ENCODE data around the gene HSD17B8. TPM values are rescaled to one million over a fixed set of nuclear protein-coding genes. Genes with fewer than 3 reads are reported as not detected.

HSD17B8 gene
- total RNA-seq, 4 donors from 2014 or later: 7.9 to 28.3 (median 14.3) TPM

- DNase-seq (no peak), ATAC-seq (peak in 1 of 2 donors; percentile 10)
- peak overlapping the region in 2 of 4 donors; percentile 15 to 41 for H3K27ac ChIP-seq
- intact Hi-C loops (cut with DNase I; ENCODE audit: low total_unique reads): loop anchor here (1.0 to 10.0 kb wide), 4 partner anchors 36 to 146 kb away; no protein-coding TSS in a partner anchor
- H3K9me3 ChIP-seq: no peaks in the 10 kb centered on the region
- peak overlapping the region in 2 of 4 donors; percentile 65 to 77 for H3K4me3 ChIP-seq
- no peaks in the 10 kb centered on the region for H3K27me3 ChIP-seq
- H3K4me1 ChIP-seq: peaks cover 0 to 6% of the 10 kb centered on the region in 2 donors
- TF ChIP-seq CTCF (IDR thresholded peaks at IDR 0.05 in 4 of 5, conservative IDR thresholded peaks at IDR 0.05 in 1 of 5): no peak
- no peak for TF ChIP-seq POLR2A (IDR thresholded peaks at IDR 0.05)
- no peaks in the 10 kb centered on the region for H3K36me3 ChIP-seq
- in situ Hi-C loops (cut with MboI; ENCODE audit: low sequenced_read_pairs in 4 of 4): loop anchor here in 3 of 4 donors (5.0 to 10.0 kb wide), 2 partner anchors 84 to 86 kb away; no protein-coding TSS in a partner anchor
Measured at GRCh38 chr6:33160728-33161344, 43.6 kb upstream of the HSD17B8 start.

- TF ChIP-seq POLR2A (IDR thresholded peaks at IDR 0.05): no peak
- TF ChIP-seq CTCF (IDR thresholded peaks at IDR 0.05 in 4 of 5, conservative IDR thresholded peaks at IDR 0.05 in 1 of 5): peak; percentile 76 to 97 (median 94)
- peak overlapping the region in 2 of 4 donors; percentile 15 to 41 for H3K27ac ChIP-seq
- in situ Hi-C loops (cut with MboI; ENCODE audit: low sequenced_read_pairs in 4 of 4): loop anchor here in 3 of 4 donors (5.0 to 10.0 kb wide), 2 partner anchors 83 to 86 kb away; no protein-coding TSS in a partner anchor
- intact Hi-C loops (cut with DNase I; ENCODE audit: low total_unique reads): loop anchor here (1.0 to 10.0 kb wide), 4 partner anchors 36 to 147 kb away; no protein-coding TSS in a partner anchor
- no peaks in the 10 kb centered on the region for H3K27me3 ChIP-seq
- ATAC-seq (peak; percentile 88 to 94), DNase-seq (peak; percentile 34 to 70)
- H3K4me1 ChIP-seq: peaks cover 0 to 6% of the 10 kb centered on the region in 2 donors
- H3K9me3 ChIP-seq: no peaks in the 10 kb centered on the region
- H3K4me3 ChIP-seq: peak overlapping the region; percentile 52 to 77 (median 62)
- no peaks in the 10 kb centered on the region for H3K36me3 ChIP-seq
Measured at GRCh38 chr6:33161354-33162331, 42.8 kb upstream of the HSD17B8 start.

GRCh38 chr6:33163540-33163939, 40.9 kb upstream of the HSD17B8 start:
- H3K27ac ChIP-seq: no peak overlapping the region
- no peaks in the 10 kb centered on the region for H3K36me3 ChIP-seq
- no peaks in the 10 kb centered on the region for H3K27me3 ChIP-seq
- H3K4me3 ChIP-seq: no peak overlapping the region
- no peaks in the 10 kb centered on the region for H3K9me3 ChIP-seq
- TF ChIP-seq POLR2A (IDR thresholded peaks at IDR 0.05) (no peak), CTCF (IDR thresholded peaks at IDR 0.05 in 4 of 5, conservative IDR thresholded peaks at IDR 0.05 in 1 of 5) (no peak)
- no peak for DNase-seq
- no peak for ATAC-seq
- in situ Hi-C loops (cut with MboI; ENCODE audit: low sequenced_read_pairs in 4 of 4): loop anchor here in 3 of 4 donors (5.0 to 10.0 kb wide), 2 partner anchors 81 to 84 kb away; no protein-coding TSS in a partner anchor
- intact Hi-C loops (cut with DNase I; ENCODE audit: low total_unique reads): loop anchor here (10.0 kb wide), 1 partner anchor 149 kb away; no protein-coding TSS in a partner anchor
- H3K4me1 ChIP-seq: peaks cover 0 to 6% of the 10 kb centered on the region in 2 donors

DNA sequence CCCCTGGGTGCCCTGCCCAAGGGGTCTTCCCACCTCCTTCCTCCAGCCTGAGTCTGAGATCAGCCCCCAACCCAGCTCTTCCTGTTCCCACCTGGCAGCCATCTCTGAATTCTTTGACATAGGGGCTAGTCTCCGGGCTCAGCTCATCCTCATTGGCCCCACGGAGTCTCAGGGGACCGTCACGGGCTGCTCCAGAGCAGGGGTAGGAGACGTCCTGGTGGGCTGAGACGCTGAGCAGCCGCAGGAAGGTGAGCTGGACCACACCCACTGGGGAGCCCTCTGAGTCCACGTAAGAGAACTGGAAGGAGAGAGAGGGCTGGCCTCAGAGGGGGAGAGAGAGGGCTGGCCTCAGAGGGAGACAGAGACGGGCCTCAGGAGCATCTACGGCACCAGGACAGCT, 40.3 kb upstream of the HSD17B8 start:
- no peaks in the 10 kb centered on the region for H3K36me3 ChIP-seq
- no peaks in the 10 kb centered on the region for H3K27me3 ChIP-seq
- TF ChIP-seq CTCF (IDR thresholded peaks at IDR 0.05 in 4 of 5, conservative IDR thresholded peaks at IDR 0.05 in 1 of 5) (no peak), POLR2A (IDR thresholded peaks at IDR 0.05) (no peak)
- H3K9me3 ChIP-seq: no peaks in the 10 kb centered on the region
- in situ Hi-C loops (cut with MboI; ENCODE audit: low sequenced_read_pairs in 4 of 4) (loop anchor here in 3 of 4 donors (5.0 to 10.0 kb wide), 2 partner anchors 81 to 83 kb away; no protein-coding TSS in a partner anchor), intact Hi-C loops (cut with DNase I; ENCODE audit: low total_unique reads) (loop anchor here (10.0 kb wide), 1 partner anchor 149 kb away; no protein-coding TSS in a partner anchor)
- peaks cover 0 to 6% of the 10 kb centered on the region in 2 donors for H3K4me1 ChIP-seq
- DNase-seq (no peak), ATAC-seq (no peak)
- H3K27ac ChIP-seq: no peak overlapping the region
- H3K4me3 ChIP-seq: no peak overlapping the region

Measured in gastrocnemius medialis (tissue), 4 donors.